GM19324 (cell line): ENCODE data around the gene AKAP13.
A peak's percentile ranks its signal among the peaks of the same experiment; 100 is the strongest.
"Not testable (repeated sequence)": the region's sequence is repeated elsewhere in the genome, so short reads cannot be mapped to it uniquely, and the experiment has no call there.

Experiments
- ATAC-seq: cut with Tn5 transposase; IDR thresholded peaks from one replicate; pipeline ENCODE4 v1.9.1; 2021; ENCODE audit warnings: mild to moderate bottlenecking, moderate library complexity; ENCODE audit not compliant: unreplicated experiment, low FRiP score

AKAP13 gene

DNA sequence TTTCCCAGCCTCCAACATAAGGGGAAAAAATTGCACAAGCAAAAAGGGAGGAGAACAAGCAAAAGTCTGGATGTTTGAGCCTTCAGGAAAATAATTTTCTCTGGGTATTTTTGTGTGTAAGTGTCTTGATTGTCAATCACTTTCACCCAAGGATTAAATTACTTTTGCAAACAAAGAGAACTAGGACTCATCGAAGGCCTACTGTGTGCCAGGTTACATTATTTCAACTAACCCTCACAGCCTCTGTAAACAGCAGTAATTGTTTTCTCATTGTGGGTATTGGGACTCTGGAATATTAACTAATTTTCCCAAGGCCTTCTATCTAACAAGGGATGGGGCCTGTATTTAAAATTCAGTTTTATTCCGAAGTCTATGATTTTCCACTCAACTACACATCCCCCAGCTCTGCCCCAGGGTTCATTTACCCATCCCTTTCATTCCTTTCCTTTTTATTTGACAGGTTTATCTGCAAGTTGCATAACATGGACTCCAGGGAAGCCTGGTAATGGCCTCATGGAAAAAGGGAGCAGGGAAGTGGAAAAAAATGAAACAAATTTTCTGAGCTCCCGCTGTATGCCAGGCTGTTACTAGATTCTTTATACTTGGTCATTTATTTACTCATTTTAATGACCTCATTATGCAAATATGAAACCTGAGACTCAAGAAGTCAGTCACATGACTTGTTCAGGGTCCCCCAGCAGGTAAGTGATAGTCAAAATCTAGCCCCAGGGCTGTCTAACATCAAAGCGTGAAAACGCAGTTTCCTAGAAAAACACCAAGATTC is 32.9 kb upstream of the AKAP13 start:
- ATAC-seq: not testable (repeated sequence)

DNA sequence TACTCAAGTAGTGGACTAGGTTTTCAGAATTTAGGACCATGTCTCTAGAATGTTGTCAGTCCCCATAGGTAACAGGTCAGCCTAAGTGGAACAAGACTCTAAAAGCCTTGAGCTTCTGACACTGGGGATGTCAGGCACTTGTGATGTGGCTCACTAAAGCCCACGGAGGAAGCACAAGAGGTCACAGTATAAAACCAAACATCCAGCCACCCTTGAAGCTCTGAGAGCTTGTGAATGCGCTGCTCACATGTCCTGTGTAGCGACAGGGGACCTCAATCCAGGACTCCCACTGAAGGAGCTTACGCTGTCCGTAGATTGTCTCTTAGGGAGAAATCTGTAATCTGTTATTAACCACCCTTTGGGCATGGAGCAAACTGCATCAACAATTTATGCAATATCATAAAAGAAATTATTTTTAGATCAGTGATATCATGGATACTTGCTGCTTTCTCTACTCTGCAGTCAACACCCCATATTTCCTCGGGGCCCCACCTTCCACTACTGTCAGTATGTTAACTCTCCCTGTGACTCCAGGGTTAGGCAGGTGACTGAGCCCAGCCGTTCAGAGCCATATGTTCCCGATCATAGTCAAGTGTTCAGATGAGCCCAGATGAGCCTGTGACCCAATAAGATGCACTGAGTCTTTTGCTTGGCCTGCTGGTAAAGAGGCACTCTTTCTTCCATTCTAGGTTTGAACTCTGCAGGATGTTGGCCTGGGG is 32.2 kb upstream of the AKAP13 start:
- ATAC-seq: not testable (repeated sequence)

DNA sequence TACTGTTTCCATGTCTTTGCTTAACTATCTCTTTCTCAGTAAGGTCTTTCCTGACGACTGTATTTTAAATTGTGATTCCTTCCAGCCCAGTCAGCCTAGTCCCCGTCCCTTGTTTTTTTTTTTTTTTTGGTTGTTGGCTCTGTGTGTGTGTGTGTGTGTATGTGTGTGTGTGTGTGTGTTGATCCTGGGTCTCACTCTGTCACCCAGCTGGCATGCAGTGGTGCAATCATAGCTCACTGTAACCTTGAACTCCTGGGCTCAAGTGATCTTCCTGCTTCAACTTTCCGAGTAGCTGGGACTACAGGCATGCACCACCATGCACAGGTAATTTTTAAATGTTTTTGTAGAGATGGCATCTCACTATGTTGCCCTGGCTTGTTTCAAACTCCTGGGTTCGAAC is 31.3 kb upstream of the AKAP13 start:
- ATAC-seq: not testable (repeated sequence)

DNA sequence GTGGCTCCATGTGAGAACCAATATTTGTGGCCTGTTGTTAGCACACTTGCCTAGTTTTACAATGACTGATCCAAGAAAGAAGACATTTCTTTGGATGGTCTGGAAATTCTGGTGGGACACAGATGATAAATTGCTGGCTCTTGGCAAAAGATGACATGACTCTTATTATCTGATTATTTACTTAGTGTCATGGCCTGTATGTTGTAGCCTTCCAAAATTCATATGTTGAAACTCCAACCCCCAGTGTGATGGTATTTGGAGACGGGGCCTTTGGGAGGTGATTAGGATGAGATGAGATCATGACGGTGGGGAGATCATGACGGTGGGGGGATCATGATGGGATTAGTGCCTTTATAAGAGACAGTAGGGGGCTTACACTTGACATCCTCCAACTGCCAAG is 30.0 kb upstream of the AKAP13 start:
- no peak for ATAC-seq

DNA sequence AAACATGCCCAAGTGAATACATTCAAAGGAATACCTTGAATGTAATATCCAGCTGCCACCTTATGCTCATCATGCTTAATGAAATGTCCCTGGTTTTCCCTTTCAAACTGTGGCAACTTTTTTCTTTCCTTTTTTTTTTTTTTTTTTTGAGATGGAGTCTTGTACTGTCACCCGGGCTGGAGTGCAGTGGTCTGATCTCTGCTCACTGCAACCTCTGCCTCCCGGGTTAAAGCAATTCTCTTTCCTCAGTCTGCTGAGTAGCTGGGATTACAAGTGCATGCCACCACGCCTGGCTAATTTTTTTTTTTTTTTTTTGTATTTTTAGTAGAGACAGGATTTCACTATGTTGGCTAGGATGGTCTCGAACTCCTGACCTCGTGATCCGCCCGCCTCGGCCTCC is 28.9 kb upstream of the AKAP13 start:
- ATAC-seq: not testable (repeated sequence)

DNA sequence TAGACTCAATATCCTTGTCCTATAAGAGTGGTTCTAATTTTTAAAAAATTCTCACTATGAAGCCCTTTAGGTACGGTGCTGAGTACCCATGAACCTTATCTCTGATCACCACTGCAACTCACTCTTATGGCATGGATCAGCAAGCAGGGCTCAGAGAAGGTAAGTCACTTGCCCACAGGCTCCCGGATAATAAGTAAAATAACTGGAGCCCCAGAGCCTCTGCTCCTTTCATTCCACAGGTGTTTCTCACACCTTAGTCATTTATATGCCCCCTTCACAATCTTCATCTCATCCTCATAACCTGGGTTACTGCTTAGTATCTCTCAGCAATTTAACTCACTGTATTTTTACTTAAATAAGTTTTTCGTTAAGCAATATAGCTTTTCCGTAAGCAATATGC is 28.4 kb upstream of the AKAP13 start:
- no peak for ATAC-seq

DNA sequence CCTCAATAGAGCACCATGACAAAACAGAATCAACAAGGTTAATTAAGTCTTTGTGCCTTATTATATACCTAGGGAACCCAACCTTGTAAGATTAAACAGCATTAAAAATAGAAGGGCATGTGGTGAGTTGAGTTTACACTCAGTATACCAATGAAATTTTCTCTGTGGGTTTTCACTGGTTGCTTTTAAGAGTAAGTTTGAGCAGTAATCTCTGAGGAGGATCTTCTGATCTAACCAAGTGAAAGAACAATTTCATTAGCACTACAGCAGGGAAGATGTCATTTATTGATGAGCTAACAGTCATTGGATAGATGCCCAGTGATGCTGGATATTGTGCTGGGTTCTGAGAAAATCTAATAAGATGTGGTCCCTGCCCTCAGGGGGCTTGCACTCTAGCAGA is 26.9 kb upstream of the AKAP13 start:
- ATAC-seq: no peak

DNA sequence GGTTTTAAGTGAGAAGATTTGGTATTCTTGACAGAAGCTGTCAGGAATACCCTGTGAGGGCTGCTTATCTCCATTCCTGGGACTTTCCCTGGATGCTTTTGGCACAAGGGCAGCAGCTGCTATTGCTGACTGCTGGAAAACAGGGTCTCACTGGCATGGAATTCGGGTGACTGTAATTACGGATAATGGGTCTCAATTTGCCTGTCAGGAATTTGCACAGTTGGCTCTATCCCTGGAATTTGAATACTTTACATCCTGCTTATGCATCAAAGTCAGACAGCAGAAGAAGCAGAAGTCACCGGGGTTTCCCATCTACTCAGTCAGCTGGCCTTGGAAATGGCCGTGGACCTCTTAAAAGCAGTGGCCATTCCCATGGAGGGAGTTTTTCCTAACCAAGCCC is 25.9 kb upstream of the AKAP13 start:
- no peak for ATAC-seq

DNA sequence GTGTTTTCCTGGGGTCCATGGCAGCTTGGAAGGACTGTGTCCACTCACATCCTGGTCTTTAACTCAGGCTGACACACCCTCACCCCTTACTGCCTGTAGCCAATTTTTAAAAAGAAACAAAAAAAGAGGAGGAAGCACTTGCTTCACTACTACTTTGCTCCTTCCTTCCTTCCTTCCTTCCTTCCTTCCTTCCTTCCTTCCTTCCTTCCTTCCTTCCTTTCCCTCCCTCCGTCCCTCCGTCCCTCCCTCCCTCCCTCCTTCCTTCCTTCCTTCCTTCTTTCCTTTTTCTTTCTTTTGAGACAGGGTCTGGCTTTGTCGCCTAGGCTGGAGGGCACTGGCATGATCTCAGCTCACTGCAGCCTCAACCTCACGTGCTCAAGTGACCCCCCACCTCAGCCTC is 25.5 kb upstream of the AKAP13 start:
- no peak for ATAC-seq

DNA sequence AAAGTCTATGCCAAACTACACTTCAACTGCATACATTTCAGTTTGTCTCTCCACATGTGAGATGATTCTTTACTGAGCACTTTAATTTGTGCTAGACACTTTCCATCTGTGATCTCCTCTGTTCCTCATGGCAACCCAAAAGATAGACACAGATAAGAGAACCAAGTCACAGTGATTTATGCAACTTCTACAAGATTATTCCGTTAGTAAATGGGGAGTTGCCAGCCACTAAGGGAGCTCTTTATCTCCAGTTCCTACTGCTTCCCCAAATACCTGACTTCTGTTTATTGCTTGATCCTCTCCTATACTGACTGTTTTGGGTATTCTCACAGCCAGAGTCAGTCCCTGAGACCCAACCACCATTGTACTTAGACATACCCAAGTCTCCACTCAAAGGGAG is 24.1 kb upstream of the AKAP13 start:
- ATAC-seq: no peak

DNA sequence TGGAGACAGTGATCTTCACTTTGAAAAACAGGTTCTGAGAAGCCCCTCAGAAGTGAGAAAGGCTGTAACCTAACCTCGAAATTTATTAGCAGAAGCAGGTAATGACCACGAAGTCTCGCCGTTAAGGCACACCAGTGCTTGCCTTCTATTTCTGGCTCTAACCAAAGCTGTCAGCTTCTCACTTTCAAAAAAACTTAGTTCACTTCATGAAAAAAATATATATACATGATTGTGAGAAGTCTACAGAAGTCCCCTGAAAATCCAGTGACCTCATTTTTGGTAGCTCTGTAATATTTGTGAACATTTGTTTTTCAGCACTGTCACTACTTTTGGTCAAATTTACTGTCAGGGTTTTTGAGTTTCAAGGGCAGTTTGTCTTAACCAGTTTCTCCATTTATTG is 19.1 kb upstream of the AKAP13 start:
- ATAC-seq: peak; percentile 70

DNA sequence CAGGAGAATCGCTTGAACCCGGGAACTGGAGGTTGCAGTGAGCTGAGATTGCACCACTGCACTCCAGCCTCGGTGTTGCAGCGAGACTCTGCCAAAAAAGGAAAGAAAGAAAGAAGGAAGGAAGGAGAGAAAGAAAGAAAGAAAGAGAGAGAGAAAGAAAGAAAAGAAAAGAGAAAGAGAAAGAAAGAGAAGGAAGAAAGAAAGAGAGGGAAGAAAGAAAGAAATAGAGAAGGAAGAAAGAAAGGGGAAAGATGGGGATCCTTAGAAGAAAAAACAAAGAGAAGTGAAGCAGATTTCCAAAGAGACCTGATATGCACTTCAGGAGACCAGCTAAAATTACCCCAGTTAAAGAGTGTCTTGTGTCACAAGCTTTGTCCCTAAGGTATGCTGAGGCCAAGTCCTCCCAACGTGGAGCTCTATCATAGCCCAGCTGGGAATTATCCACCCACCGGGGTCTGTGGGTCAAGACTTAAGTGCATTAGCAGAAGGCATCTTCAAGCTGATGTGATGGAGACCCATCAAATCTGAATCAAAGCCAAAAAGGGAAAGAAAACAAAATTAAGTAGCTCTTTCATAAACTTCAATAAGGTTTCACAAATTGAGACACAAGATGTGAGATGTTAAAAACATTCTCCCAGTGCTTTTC is 17.8 kb upstream of the AKAP13 start:
- ATAC-seq: no peak

DNA sequence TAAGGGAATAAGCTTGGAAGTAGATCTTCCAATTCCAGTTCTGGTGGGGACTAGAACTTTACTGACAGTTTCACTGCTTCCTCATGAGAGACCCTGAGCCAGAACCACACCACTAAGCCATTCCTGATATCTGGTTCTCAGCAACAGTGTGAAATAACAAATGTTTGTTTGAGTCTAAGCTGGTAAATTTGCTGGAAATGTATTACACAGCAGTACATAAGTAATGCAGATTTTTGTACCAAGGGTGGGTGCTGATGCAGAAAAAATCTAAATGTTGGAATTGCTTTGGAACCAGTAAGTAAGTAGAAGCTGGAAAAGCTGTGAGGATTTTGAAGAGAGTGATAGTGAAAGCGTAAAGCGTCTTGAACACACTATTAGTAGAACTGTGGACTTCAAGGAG is 14.4 kb upstream of the AKAP13 start:
- no peak for ATAC-seq

DNA sequence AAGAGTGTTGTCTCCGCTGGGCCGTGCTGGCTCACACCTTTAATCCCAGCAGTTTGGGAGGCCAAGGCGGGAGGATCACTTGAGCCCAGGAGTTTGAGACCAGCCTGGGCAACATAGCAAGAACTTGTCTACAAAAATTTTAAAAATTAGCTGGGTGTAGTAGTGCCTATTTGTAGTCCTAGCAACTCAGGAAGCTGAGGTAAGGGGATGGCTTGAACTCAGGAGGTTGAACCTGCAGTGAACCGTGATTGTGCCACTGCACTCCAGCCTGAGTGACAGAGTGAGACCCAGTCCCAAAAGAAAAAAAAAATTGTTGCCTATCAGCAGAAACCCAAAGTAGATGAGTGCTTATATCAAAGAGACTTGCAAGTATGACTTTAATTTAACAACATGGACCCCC is 12.7 kb upstream of the AKAP13 start:
- ATAC-seq: no peak

DNA sequence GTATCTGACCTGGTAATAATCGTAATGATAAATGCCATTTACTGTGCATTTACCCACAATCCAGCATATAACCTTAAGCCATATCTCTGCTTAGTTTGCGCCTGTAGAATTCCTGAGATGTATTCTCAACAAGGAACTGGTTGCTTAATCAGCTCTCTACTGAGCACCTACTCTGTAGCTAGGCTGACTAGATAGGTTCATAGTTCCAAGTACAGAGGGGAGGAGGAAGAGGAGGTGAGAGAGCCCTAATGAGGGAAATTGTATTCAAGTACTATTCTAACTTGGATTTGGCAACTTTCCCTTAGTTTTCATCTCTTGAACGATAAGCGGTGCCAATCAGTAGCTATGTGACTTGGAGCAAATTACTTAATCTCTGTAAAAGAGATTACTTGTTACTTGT is 5.6 kb upstream of the AKAP13 start:
- ATAC-seq: no peak

DNA sequence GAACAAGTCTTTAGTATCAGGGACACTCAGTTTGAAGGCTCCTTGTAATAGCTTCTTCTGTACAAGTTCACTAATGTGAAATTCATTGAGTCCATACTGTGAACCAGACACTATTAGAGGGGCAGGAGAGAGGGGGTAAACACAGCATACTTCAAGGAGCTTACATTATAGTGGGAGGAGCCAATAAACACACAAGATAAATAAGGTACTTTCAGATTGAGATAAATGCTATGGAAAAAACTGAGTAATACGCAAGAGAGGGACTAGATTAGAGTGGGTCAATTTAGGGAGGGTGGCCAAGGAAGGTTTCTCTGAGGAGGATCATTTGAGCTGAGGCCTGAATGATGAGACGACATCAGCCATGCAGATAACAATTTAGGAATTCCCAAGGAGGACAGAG is 3.1 kb upstream of the AKAP13 start:
- ATAC-seq: no peak

DNA sequence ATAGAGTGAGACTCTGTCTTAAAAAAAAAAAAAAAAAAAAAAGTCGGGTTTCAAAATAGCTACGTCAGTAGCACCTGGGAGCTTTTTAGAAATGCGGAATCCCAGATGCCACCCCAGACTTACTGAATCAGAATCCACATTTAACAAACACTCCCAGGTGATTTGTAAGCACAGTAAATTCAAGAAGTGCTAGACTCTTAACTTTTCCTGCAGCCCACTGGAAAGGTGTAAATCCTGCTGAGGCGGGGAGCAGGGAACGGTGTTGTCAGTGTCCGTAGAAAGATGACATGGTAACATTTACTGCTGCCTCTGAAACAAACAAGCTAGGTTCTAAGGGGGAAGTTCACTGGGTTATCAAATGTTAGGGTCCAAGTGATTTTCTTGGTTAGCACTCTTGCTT is 2.4 kb upstream of the AKAP13 start:
- no peak for ATAC-seq

DNA sequence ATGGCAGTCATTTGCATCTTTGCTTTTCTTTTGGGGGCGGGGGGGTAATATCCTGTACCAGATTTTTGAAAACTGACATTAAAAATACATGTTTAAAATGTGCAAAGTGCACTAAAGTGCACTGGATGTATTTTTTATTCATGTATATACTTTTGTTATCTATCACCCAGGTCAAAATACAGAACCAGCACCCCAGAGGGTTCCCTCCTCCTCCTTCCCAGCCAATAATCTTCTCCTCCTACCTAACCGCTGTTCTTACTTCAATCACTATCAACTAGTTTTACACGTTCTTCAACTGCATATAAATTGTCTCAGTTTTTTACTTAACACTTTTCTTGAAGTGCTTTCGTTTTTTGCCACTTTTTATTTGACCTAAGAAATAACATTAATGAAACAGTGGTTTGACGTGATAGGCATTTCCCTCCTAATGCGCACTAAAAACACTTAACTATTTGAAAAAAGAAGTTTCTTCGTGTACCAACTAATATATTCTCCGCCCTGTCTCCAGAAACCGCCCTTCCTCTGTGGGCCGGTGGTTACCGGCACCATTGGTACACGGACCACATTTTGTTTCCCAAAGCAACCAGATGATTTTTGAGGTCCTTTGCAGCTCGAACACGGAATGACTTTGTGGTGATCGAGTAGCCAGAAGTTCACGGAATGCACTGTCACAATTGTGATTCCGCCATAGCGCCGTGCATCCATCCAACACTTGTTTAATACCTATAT is 836 bp upstream of the AKAP13 start:
- no peak for ATAC-seq

DNA sequence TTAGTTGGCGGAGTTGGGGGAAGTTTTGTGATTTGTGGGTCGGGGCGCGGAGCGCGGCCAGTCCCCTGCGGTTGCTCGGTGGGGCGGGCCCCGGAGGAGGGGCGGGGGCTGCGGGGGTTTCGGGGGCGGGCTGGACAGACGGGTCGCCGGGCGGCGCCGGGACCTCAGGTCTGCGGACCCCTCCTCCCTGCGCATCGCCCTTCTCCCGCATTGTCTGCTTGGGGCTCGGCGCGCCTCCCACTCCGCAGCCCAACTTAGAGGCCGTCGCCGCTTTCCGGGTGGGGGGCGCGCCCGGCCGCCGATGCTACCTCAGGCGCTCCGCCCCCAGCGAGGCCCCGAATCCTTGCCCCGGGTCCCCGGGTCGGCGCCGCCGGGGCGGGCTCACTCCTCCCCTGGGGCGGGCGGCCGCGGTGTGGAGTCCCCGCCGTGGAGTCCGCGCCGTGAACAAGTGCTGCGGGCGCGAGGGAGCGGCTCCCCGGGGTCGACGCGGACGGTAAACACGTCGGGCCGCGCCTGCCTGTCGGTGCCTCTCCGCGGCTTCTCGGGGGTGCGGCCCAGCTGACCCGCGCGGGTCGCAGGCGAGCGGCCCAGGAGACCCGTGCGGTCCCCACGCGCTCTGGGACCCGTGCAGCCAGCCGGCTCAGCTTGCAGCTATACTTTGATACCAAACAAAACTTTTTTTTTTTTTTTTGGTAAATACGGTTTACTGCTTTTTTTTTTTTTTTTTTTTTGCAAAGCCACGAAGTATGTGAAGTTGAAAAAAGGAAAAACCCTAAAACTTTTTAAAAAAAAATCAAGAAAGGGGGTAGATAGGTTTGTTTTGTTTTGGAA is 624 bp downstream of the AKAP13 start:
- peak; percentile 47 for ATAC-seq
